ENCODE measurements around the gene CHCHD6. TPM values are rescaled to one million over a fixed set of nuclear protein-coding genes. Genes with fewer than 3 reads are reported as not detected.

The CHCHD6 gene
- total and polyA plus RNA-seq, 2 of the 4 experiments (the other 2 are of a cell fraction) = 18.8 to 28.9 TPM

GRCh38 chr3:126699011-126699410, 5.0 kb upstream of the CHCHD6 start:
- H2BK15ac ChIP-seq (ENCODE audit: low read depth, low read length) = no peak overlapping the region
- ATAC-seq (ENCODE audit: low read depth) (no peak), DNase-seq (no peak)
- no peak overlapping the region for H3K14ac ChIP-seq (replicated peaks; ENCODE audit: low read depth, low read length)
- dilution Hi-C loops (cut with HindIII; ENCODE audit: low sequenced_read_pairs, unreplicated experiment) = no loop called here
- H3K79me1 ChIP-seq (ENCODE audit: low read depth in 1 of 2, low read length in 2 of 2) = no peaks in the 10 kb centered on the region
- H3K27ac ChIP-seq (ENCODE audit: insufficient read depth, low read length) = no peak overlapping the region
- WGBS, 2 experiments (ENCODE audit: extremely low coverage in 2 of 2, insufficient read length in 1 of 2) = no CpG with 5 or more reads among the region's 7 CpGs
- no peak overlapping the region for H2AFZ ChIP-seq (replicated peaks; ENCODE audit: low read length, poor library complexity)
- no peak overlapping the region for H3K23ac ChIP-seq (ENCODE audit: low read depth, low read length)
- H3K36me3 ChIP-seq (ENCODE audit: control insufficient read depth, insufficient read depth, low read length) = no peaks in the 10 kb centered on the region
- H2BK120ac ChIP-seq (ENCODE audit: low read depth, low read length) = no peak overlapping the region
- H2AK5ac ChIP-seq (ENCODE audit: low read depth, low read length) = no peak overlapping the region
- in situ Hi-C loops (cut with MboI; ENCODE audit: low sequenced_read_pairs) = no loop called here
- no peak overlapping the region for H4K91ac ChIP-seq (ENCODE audit: insufficient read depth, low read depth, low read length)
- peaks cover 3% of the 10 kb centered on the region; the same call in 1 of the 2 replicates for H3K4me1 ChIP-seq (ENCODE audit: control insufficient read depth, insufficient read depth, low read length)
- no peak overlapping the region for H2BK20ac ChIP-seq (ENCODE audit: low read depth, low read length)
- no peak overlapping the region for H4K5ac ChIP-seq (ENCODE audit: low read depth, low read length)
- intact Hi-C loops (cut with micrococcal nuclease) = no loop called here
- H2BK5ac ChIP-seq (ENCODE audit: low read depth, low read length, poor library complexity, severe bottlenecking) = no peak overlapping the region
- H3K4ac ChIP-seq (ENCODE audit: low read depth, low read length) = no peak overlapping the region
- no peak overlapping the region for H3K4me2 ChIP-seq (ENCODE audit: low read depth, low read length)
- no peak overlapping the region for H3K9ac ChIP-seq (ENCODE audit: low read depth, low read length)
- no peaks in the 10 kb centered on the region for H3K9me3 ChIP-seq (ENCODE audit: control insufficient read depth, insufficient read depth, low read length)
- TF ChIP-seq RAD21 (IDR thresholded peaks at IDR 0.05; ENCODE audit: low read length) (no peak), BHLHE40 (IDR thresholded peaks at IDR 0.05; ENCODE audit: low read depth, low read length) (no peak), NFE2L2 (IDR thresholded peaks at IDR 0.05; ENCODE audit: low read depth, low read length) (no peak)
- no peak overlapping the region for H4K8ac ChIP-seq (ENCODE audit: low read depth in 2 of 2, low read length in 2 of 2)
- H2AK9ac ChIP-seq (replicated peaks; ENCODE audit: low read depth, low read length, poor library complexity) = no peak overlapping the region
- no peaks in the 10 kb centered on the region for H4K20me1 ChIP-seq (ENCODE audit: insufficient read depth, low read length)
- H3K4me3 ChIP-seq (ENCODE audit: insufficient read depth, low read depth, low read length) = no peak overlapping the region
- no peaks in the 10 kb centered on the region for H3K9me1 ChIP-seq (ENCODE audit: insufficient read depth, low read length)
- CTCF ChIA-PET = no interaction called here
- H3K56ac ChIP-seq (ENCODE audit: extremely low read depth, insufficient read depth, low read length) = no peak overlapping the region
- POLR2A ChIA-PET (ENCODE audit: unreplicated experiment) = no interaction called here
- BruUV-seq (replicated peaks) = no TSS peak
- H3K27me3 ChIP-seq (ENCODE audit: control insufficient read depth, insufficient read depth, low read length) = peaks cover 17% of the 10 kb centered on the region
- H3K18ac ChIP-seq (ENCODE audit: low read depth, low read length) = no peak overlapping the region

Data from IMR-90 (cell line).